HepG2 (cell line): ENCODE data around the gene IMPDH1. TPM values are rescaled to one million over a fixed set of nuclear protein-coding genes. Genes with fewer than 3 reads are reported as not detected.

Source experiments
- ATF2 ChIP-seq: sonication (generic); formaldehyde crosslinking; IDR thresholded peaks from 2 replicates; pipeline ENCODE4 v1.4.0; 2020; ENCODE audit warnings: missing genetic modification reagents
- DRAP1 ChIP-seq: IDR thresholded peaks from 2 replicates; pipeline ENCODE4 v1.6.1; 2016; ENCODE audit warnings: missing genetic modification reagents, missing compliant biosample characterization
- HINFP ChIP-seq: sonication (generic); formaldehyde crosslinking; IDR thresholded peaks from 2 replicates; pipeline ENCODE4 v1.4.0; 2020; ENCODE audit warnings: low read depth, mild to moderate bottlenecking, missing genetic modification reagents
- JARID2 ChIP-seq: sonication (generic); formaldehyde crosslinking; IDR thresholded peaks from 2 replicates; pipeline ENCODE4 v1.8.1; 2023; ENCODE audit warnings: missing genetic modification reagents, inconsistent platforms; ENCODE audit not compliant: insufficient replicate concordance
- KLF16 ChIP-seq, 2 experiments: sonication (generic) in 1 of 2; formaldehyde crosslinking in 1 of 2; IDR thresholded peaks; 2 replicates each; pipeline versions ENCODE4 v1.6.1 to v1.8.0; 2016 to 2023; ENCODE audit warnings: missing genetic modification reagents in 2 of 2, missing compliant biosample characterization in 1 of 2
- MAFF ChIP-seq: IDR thresholded peaks from 2 replicates; pipeline ENCODE4 v1.6.1; 2011; ENCODE audit warnings: low read depth, low read length, improper control_type of control experiment
- MAX ChIP-seq: IDR thresholded peaks from 2 replicates; pipeline ENCODE4 v1.6.1; 2012; ENCODE audit warnings: inconsistent platforms
- NCOA2 ChIP-seq: sonication (generic); formaldehyde crosslinking; IDR thresholded peaks from 2 replicates; pipeline ENCODE4 v1.8.0; 2022; ENCODE audit warnings: inconsistent platforms
- NFATC3 ChIP-seq: sonication (generic); formaldehyde crosslinking; IDR thresholded peaks from 2 replicates; pipeline ENCODE4 v1.5.1; 2020; ENCODE audit warnings: mild to moderate bottlenecking, missing genetic modification reagents
- NPAS2 ChIP-seq: sonication (generic); formaldehyde crosslinking; IDR thresholded peaks from 2 replicates; pipeline ENCODE4 v1.8.0; 2022; ENCODE audit warnings: mild to moderate bottlenecking, missing genetic modification reagents, borderline replicate concordance
- PAF1 ChIP-seq: IDR thresholded peaks from 2 replicates; pipeline ENCODE4 v1.6.1; 2016; ENCODE audit warnings: missing genetic modification reagents, missing compliant biosample characterization
- RBM22 ChIP-seq: fragments of 200-400 bp; formaldehyde crosslinking; optimal IDR thresholded peaks from 2 replicates; pipeline ENCODE3; 2017; ENCODE audit warnings: mild to moderate bottlenecking, low read length, moderate library complexity
- ZNF235 ChIP-seq: sonication (generic); formaldehyde crosslinking; IDR thresholded peaks from 2 replicates; pipeline ENCODE4 v1.8.1; 2023; ENCODE audit warnings: mild to moderate bottlenecking, missing genetic modification reagents, borderline replicate concordance
- ZNF441 ChIP-seq: sonication (generic); formaldehyde crosslinking; IDR thresholded peaks from 2 replicates; pipeline ENCODE4 v1.7.0; 2021; ENCODE audit warnings: missing genetic modification reagents, borderline replicate concordance
- ZNF567 ChIP-seq: sonication (generic); formaldehyde crosslinking; IDR thresholded peaks from 2 replicates; pipeline ENCODE4 v1.8.1; 2023; ENCODE audit warnings: mild to moderate bottlenecking, missing genetic modification reagents, borderline replicate concordance
- ZNF724P ChIP-seq: sonication (generic); formaldehyde crosslinking; IDR thresholded peaks from 2 replicates; pipeline ENCODE4 v1.8.0; 2022; ENCODE audit warnings: missing genetic modification reagents, borderline replicate concordance
- ZNF782 ChIP-seq: sonication (generic); formaldehyde crosslinking; IDR thresholded peaks from 2 replicates; pipeline ENCODE4 v1.4.0; 2020; ENCODE audit warnings: missing genetic modification reagents, mild to moderate bottlenecking, borderline replicate concordance
- polyA plus RNA-seq, 8 experiments: library from polyadenylated mRNA; depleted of rRNA in 3 of 8; stranded (reverse) in 7 of 8; unstranded in 1 of 8; fragments of >200 nt; fragmentation: Illumina TruSeq in 4 of 8; extraction: Trizol in 4 of 8; gene quantifications; 2 replicates each; pipeline versions ENCODE4 v1.2.1 to v1.2.3, GENCODE V29; 2011 to 2016; ENCODE audit warnings: low read depth in 4 of 8, missing spikeins in 1 of 8, mixed read lengths in 1 of 8; ENCODE audit not compliant: insufficient read depth in 1 of 8
- total RNA-seq, 5 experiments: library from RNA; depleted of rRNA; stranded (reverse); fragments of >200 nt; fragmentation: Illumina TruSeq; extraction: Trizol; gene quantifications; 2 replicates each; pipeline ENCODE4 v1.2.3, GENCODE V29; 2016; ENCODE audit warnings: low read depth in 1 of 5
- TF ChIP-seq, protein P1 (sequence below): sonication (generic); formaldehyde crosslinking; IDR thresholded peaks from 2 replicates; pipeline ENCODE4 v1.4.0; 2020; ENCODE audit warnings: missing genetic modification reagents
- TF ChIP-seq, protein P2 (sequence below): sonication (generic); formaldehyde crosslinking; IDR thresholded peaks from 2 replicates; pipeline ENCODE4 v1.8.0; 2022; ENCODE audit warnings: missing genetic modification reagents, low read depth, mild to moderate bottlenecking, borderline replicate concordance

IMPDH1 gene
- total and polyA plus RNA-seq, 2 of the 13 experiments (the other 11 are each of a cell fraction or from before 2014, with no cell fraction given) = 22.8 to 34.0 TPM

- no peak for TF ChIP-seq PAF1 (CRISPR knock-in tag)
- peak; percentile 28; the same call in 1 of the 2 replicates for TF ChIP-seq NPAS2 (CRISPR knock-in tag)
- peak; percentile 94 for TF ChIP-seq JARID2 (CRISPR knock-in tag)
- peak; percentile 78; the same call in 1 of the 2 replicates for TF ChIP-seq ZNF567 (CRISPR knock-in tag)
- peak; percentile 97 for TF ChIP-seq ATF2
- peak; percentile 96 to 100 for TF ChIP-seq KLF16 (CRISPR knock-in tag; IDR thresholded peaks at IDR 0.05)
- peak; percentile 99 for TF ChIP-seq ZNF782 (CRISPR knock-in tag)
- peak; percentile 100 for TF ChIP-seq MAX
- TF ChIP-seq DRAP1 (CRISPR knock-in tag) = peak; percentile 84
- TF ChIP-seq NCOA2 (CRISPR knock-in tag) = peak; percentile 85
- peak; percentile 93 for TF ChIP-seq ZNF441 (CRISPR knock-in tag)
- TF ChIP-seq ZNF724P = peak; percentile 100
- TF ChIP-seq RBM22 = no peak
- TF ChIP-seq HINFP (CRISPR knock-in tag) = peak; percentile 97
- TF ChIP-seq MAFF = no peak
- TF ChIP-seq ZNF235 (CRISPR knock-in tag) = no peak
- peak; percentile 100 for TF ChIP-seq NFATC3 (CRISPR knock-in tag)
- TF ChIP-seq, protein P1, sequence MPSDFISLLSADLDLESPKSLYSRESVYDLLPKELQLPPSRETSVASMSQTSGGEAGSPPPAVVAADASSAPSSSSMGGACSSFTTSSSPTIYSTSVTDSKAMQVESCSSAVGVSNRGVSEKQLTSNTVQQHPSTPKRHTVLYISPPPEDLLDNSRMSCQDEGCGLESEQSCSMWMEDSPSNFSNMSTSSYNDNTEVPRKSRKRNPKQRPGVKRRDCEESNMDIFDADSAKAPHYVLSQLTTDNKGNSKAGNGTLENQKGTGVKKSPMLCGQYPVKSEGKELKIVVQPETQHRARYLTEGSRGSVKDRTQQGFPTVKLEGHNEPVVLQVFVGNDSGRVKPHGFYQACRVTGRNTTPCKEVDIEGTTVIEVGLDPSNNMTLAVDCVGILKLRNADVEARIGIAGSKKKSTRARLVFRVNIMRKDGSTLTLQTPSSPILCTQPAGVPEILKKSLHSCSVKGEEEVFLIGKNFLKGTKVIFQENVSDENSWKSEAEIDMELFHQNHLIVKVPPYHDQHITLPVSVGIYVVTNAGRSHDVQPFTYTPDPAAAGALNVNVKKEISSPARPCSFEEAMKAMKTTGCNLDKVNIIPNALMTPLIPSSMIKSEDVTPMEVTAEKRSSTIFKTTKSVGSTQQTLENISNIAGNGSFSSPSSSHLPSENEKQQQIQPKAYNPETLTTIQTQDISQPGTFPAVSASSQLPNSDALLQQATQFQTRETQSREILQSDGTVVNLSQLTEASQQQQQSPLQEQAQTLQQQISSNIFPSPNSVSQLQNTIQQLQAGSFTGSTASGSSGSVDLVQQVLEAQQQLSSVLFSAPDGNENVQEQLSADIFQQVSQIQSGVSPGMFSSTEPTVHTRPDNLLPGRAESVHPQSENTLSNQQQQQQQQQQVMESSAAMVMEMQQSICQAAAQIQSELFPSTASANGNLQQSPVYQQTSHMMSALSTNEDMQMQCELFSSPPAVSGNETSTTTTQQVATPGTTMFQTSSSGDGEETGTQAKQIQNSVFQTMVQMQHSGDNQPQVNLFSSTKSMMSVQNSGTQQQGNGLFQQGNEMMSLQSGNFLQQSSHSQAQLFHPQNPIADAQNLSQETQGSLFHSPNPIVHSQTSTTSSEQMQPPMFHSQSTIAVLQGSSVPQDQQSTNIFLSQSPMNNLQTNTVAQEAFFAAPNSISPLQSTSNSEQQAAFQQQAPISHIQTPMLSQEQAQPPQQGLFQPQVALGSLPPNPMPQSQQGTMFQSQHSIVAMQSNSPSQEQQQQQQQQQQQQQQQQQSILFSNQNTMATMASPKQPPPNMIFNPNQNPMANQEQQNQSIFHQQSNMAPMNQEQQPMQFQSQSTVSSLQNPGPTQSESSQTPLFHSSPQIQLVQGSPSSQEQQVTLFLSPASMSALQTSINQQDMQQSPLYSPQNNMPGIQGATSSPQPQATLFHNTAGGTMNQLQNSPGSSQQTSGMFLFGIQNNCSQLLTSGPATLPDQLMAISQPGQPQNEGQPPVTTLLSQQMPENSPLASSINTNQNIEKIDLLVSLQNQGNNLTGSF = peak; percentile 99
- TF ChIP-seq, protein P2, sequence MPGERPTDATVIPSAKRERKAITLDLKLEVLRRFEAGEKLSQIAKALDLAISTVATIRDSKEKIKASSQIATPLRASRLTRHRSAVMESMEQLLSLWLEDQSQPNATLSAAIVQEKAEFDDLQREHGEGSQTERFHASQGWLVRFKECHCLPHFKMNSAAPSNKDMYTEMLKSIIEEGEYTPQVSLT (CRISPR knock-in tag) = peak; percentile 93; the same call in 1 of the 2 replicates
Measured at GRCh38 chr7:128343554-128344430, 66.0 kb downstream of the IMPDH1 start, which contains the start of gene RBM28 (continued).
